GM15510 (cell line): Measurements from ENCODE around the gene MRPL30.

Source experiments
- POLR2A ChIP-seq: IDR thresholded peaks from 3 replicates; pipeline ENCODE4 v1.6.1; 2011; ENCODE audit warnings: borderline replicate concordance; ENCODE audit not compliant: insufficient read length; ENCODE audit errors: extremely low read depth

The MRPL30 gene

GRCh38 chr2:99166218-99166617 is 14.8 kb upstream of the MRPL30 start:
- no peak for TF ChIP-seq POLR2A

- TF ChIP-seq POLR2A = no peak
These were observed 11.4 kb upstream of the MRPL30 start for GRCh38 chr2:99169534-99169933.

- no peak for TF ChIP-seq POLR2A
These were observed 9.4 kb upstream of the MRPL30 start for GRCh38 chr2:99171377-99172140.

GRCh38 chr2:99181624-99182000 is 628 bp downstream of the MRPL30 start:
- no peak for TF ChIP-seq POLR2A

- no peak for TF ChIP-seq POLR2A
These were observed 2.0 kb downstream of the MRPL30 start for GRCh38 chr2:99183025-99183424.

GRCh38 chr2:99184811-99185210 is 3.8 kb downstream of the MRPL30 start:
- TF ChIP-seq POLR2A = no peak

- no peak for TF ChIP-seq POLR2A
These were observed 6.0 kb downstream of the MRPL30 start for GRCh38 chr2:99187011-99187410.

- TF ChIP-seq POLR2A = no peak
These were observed 7.4 kb downstream of the MRPL30 start for GRCh38 chr2:99188357-99188756.

GRCh38 chr2:99190548-99190947 is 9.6 kb downstream of the MRPL30 start:
- no peak for TF ChIP-seq POLR2A

GRCh38 chr2:99198103-99198841 is 17.3 kb downstream of the MRPL30 start:
- no peak for TF ChIP-seq POLR2A

- TF ChIP-seq POLR2A = no peak
These were observed 19.3 kb downstream of the MRPL30 start for GRCh38 chr2:99200076-99200800.

- TF ChIP-seq POLR2A = no peak
These were observed 21.1 kb downstream of the MRPL30 start for GRCh38 chr2:99201959-99202678.

- no peak for TF ChIP-seq POLR2A
These were observed 24.5 kb downstream of the MRPL30 start for GRCh38 chr2:99205491-99205890.

GRCh38 chr2:99216096-99216495 is 35.1 kb downstream of the MRPL30 start:
- no peak for TF ChIP-seq POLR2A
